Liver (tissue), 9 donors: Measurements from ENCODE around the gene NSD1. TPM values are rescaled to one million over a fixed set of nuclear protein-coding genes. Genes with fewer than 3 reads are reported as not detected.

Experiments
- DNase-seq: peaks from one replicate; pipeline ENCODE4 v3.0.0-alpha.2; 2017; ENCODE audit warnings: low spot score
- H3K27ac ChIP-seq, 2 donors: one replicate each; pipeline ENCODE4 v1.7.0; 2013; ENCODE audit warnings: inconsistent platforms in 2 of 2, low read length in 2 of 2, control low read depth in 1 of 2, low read depth in 1 of 2, mild to moderate bottlenecking in 1 of 2
- H3K27me3 ChIP-seq, 4 donors: one replicate each; pipeline versions ENCODE4 v1.6.1 to v1.7.0; 2013; ENCODE audit warnings: low read length in 3 of 4, inconsistent platforms in 1 of 4, mild to moderate bottlenecking in 1 of 4, moderate library complexity in 1 of 4; ENCODE audit not compliant: control insufficient read depth in 4 of 4, insufficient read depth in 4 of 4
- H3K36me3 ChIP-seq, 4 donors: one replicate each; pipeline versions ENCODE4 v1.6.1 to v1.7.0; 2013; ENCODE audit warnings: low read length in 3 of 4, mild to moderate bottlenecking in 3 of 4, low read depth in 1 of 4, moderate library complexity in 1 of 4; ENCODE audit not compliant: control insufficient read depth in 4 of 4, insufficient read depth in 3 of 4
- H3K4me1 ChIP-seq, 4 donors: one replicate each; pipeline versions ENCODE4 v1.6.1 to v1.7.0; 2013; ENCODE audit warnings: low read length in 3 of 4, mild to moderate bottlenecking in 3 of 4, moderate library complexity in 1 of 4; ENCODE audit not compliant: control insufficient read depth in 4 of 4, insufficient read depth in 4 of 4
- H3K4me3 ChIP-seq, 3 donors: one replicate each; pipeline versions ENCODE4 v1.6.1 to v1.7.0; 2013; ENCODE audit warnings: low read length in 3 of 3, control low read depth in 1 of 3, low read depth in 1 of 3, mild to moderate bottlenecking in 1 of 3
- H3K9ac ChIP-seq, 2 donors: one replicate each; pipeline ENCODE4 v1.7.0; 2013; ENCODE audit warnings: low read length in 2 of 2, mild to moderate bottlenecking in 2 of 2, moderate library complexity in 2 of 2, control low read depth in 1 of 2, low read depth in 1 of 2
- H3K9me3 ChIP-seq, 4 donors: one replicate each; pipeline versions ENCODE4 v1.6.1 to v1.7.0; 2013; ENCODE audit warnings: low read length in 3 of 4; ENCODE audit not compliant: control insufficient read depth in 4 of 4
- EGR1 ChIP-seq, 2 donors: IDR thresholded peaks; 2 replicates each; pipeline ENCODE4 v1.6.1; 2016 to 2018; ENCODE audit warnings: antibody characterized with exemption in 2 of 2, low read depth in 2 of 2
- FOXA2 ChIP-seq: IDR thresholded peaks from 2 replicates; pipeline ENCODE4 v1.6.1; 2016; ENCODE audit warnings: antibody characterized with exemption
- HNF4A ChIP-seq, 2 donors: conservative IDR thresholded peaks; 2 replicates each; pipeline ENCODE4 v1.6.1; 2016; ENCODE audit warnings: antibody characterized with exemption in 2 of 2, mild to moderate bottlenecking in 2 of 2
- HNF4G ChIP-seq: IDR thresholded peaks from 2 replicates; pipeline ENCODE4 v1.6.1; 2016; ENCODE audit warnings: antibody characterized with exemption
- JUND ChIP-seq, 2 donors: IDR thresholded peaks; 2 replicates each; pipeline ENCODE4 v1.6.1; 2016; ENCODE audit warnings: antibody characterized with exemption in 2 of 2
- NR2F2 ChIP-seq: IDR thresholded peaks from 2 replicates; pipeline ENCODE4 v1.6.1; 2016; ENCODE audit warnings: antibody characterized with exemption
- RAD21 ChIP-seq, 2 donors: IDR thresholded peaks; 2 replicates each; pipeline ENCODE4 v1.6.1; 2016; ENCODE audit warnings: antibody characterized with exemption in 2 of 2, mild to moderate bottlenecking in 2 of 2
- RXRA ChIP-seq, 2 donors: IDR thresholded peaks; 2 replicates each; pipeline ENCODE4 v1.6.1; 2017 to 2018; ENCODE audit warnings: antibody characterized with exemption in 2 of 2, mild to moderate bottlenecking in 1 of 2
- SP1 ChIP-seq: IDR thresholded peaks from 2 replicates; pipeline ENCODE4 v1.6.1; 2018; ENCODE audit warnings: antibody characterized with exemption, mild to moderate bottlenecking
- WGBS: extraction: QIAGEN DNeasy Blood & Tissue Kit; methylation state at CpG from one replicate; pipeline ENCODE4 v1.1.7; 2013; 5-methylcytosine and 5-hydroxymethylcytosine counted together
- polyA plus RNA-seq, 2 donors: library from polyadenylated mRNA; stranded (reverse) in 1 of 2; unstranded in 1 of 2; fragments of 200-250 nt in 1 of 2; fragments of >200 nt in 1 of 2; fragmentation: Nextera tagmentation in 1 of 2; extraction: Ambion mirVana in 1 of 2; gene quantifications; one replicate each; pipeline versions ENCODE4 v1.2.1 to v1.2.3, GENCODE V29; 2013 to 2015
- total RNA-seq, 2 donors: library from RNA; depleted of rRNA; stranded (reverse); fragments of >200 nt; gene quantifications; one replicate each; pipeline ENCODE4 v1.2.3, GENCODE V29; 2014
- TF ChIP-seq, protein P1 (sequence below): fragments of 150-350 bp; IDR thresholded peaks from 2 replicates; pipeline ENCODE4 v1.5.1; 2017; ENCODE audit warnings: improper control_type of control experiment, low read depth, low read length; ENCODE audit not compliant: missing input control
- TF ChIP-seq, protein P2 (sequence below): IDR thresholded peaks from 2 replicates; pipeline ENCODE4 v1.6.1; 2016; ENCODE audit warnings: antibody characterized with exemption, mild to moderate bottlenecking
- TF ChIP-seq, protein P3 (sequence below): IDR thresholded peaks from 2 replicates; pipeline ENCODE4 v1.6.1; 2016; ENCODE audit warnings: antibody characterized with exemption
- TF ChIP-seq, protein P4 (sequence below): IDR thresholded peaks from 2 replicates; pipeline ENCODE4 v1.6.1; 2016; ENCODE audit warnings: antibody characterized with exemption
- donor health status: healthy.
- donor health status: healthy.
- donor health status: healthy.
- donor health status: healthy.
- donor health status: healthy.

The NSD1 gene
- total and polyA plus RNA-seq, 4 donors, result 5.3 to 34.1 (median 19.3) TPM

DNA sequence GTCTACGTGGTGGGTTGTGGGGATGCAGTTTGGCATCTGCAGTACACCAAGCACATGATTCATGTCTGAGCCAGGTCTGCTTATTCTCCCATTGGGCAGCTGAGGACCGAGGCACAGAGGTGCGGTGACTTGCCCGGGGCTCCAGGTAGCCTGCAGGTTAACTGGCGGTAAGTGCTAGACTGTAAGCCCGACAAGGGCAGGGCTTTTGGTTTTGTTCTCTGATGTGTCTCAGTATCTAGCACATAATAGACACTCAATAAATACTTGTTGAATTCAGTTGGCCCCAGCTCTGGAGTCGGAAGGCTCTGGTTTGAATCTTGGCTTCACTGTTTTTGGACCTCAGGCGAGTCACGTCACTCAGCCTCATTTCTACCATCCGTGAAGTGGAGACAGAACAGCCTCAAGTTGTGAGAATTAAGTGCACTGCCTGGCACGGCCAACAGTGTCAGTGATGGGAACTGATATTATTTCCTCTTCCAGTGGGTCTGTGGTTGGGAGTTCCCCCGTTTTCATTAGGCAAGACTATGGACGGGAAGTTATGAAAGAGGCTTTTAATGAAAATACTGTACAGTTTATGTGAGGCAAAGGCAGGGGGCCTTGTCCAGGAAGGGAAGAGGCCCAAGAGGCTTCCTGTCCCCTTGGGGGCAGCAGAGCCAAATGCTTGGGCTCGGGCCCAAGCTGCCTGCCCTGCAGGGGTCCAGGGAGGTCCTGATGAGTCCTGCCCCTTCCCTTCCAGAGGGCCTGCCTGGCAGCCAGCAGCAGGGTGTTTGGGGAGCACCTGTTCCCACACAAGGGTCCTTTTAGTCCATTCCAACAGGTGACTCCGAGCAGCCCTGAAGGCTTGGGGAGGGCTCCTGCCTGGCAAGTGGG lies 173.3 kb downstream of the NSD1 start:
- no peaks in the 10 kb centered on the region for H3K9me3 ChIP-seq
- no peak overlapping the region for H3K4me3 ChIP-seq
- TF ChIP-seq SP1, result no peak
- no peak for TF ChIP-seq HNF4A (conservative IDR thresholded peaks at IDR 0.05)
- peak in 1 of 2 donors; percentile 13 for TF ChIP-seq EGR1 (IDR thresholded peaks at IDR 0.05; ENCODE audit: low read depth in 2 of 2)
- TF ChIP-seq, protein P1, sequence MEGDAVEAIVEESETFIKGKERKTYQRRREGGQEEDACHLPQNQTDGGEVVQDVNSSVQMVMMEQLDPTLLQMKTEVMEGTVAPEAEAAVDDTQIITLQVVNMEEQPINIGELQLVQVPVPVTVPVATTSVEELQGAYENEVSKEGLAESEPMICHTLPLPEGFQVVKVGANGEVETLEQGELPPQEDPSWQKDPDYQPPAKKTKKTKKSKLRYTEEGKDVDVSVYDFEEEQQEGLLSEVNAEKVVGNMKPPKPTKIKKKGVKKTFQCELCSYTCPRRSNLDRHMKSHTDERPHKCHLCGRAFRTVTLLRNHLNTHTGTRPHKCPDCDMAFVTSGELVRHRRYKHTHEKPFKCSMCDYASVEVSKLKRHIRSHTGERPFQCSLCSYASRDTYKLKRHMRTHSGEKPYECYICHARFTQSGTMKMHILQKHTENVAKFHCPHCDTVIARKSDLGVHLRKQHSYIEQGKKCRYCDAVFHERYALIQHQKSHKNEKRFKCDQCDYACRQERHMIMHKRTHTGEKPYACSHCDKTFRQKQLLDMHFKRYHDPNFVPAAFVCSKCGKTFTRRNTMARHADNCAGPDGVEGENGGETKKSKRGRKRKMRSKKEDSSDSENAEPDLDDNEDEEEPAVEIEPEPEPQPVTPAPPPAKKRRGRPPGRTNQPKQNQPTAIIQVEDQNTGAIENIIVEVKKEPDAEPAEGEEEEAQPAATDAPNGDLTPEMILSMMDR, result no peak
- TF ChIP-seq, protein P2, sequence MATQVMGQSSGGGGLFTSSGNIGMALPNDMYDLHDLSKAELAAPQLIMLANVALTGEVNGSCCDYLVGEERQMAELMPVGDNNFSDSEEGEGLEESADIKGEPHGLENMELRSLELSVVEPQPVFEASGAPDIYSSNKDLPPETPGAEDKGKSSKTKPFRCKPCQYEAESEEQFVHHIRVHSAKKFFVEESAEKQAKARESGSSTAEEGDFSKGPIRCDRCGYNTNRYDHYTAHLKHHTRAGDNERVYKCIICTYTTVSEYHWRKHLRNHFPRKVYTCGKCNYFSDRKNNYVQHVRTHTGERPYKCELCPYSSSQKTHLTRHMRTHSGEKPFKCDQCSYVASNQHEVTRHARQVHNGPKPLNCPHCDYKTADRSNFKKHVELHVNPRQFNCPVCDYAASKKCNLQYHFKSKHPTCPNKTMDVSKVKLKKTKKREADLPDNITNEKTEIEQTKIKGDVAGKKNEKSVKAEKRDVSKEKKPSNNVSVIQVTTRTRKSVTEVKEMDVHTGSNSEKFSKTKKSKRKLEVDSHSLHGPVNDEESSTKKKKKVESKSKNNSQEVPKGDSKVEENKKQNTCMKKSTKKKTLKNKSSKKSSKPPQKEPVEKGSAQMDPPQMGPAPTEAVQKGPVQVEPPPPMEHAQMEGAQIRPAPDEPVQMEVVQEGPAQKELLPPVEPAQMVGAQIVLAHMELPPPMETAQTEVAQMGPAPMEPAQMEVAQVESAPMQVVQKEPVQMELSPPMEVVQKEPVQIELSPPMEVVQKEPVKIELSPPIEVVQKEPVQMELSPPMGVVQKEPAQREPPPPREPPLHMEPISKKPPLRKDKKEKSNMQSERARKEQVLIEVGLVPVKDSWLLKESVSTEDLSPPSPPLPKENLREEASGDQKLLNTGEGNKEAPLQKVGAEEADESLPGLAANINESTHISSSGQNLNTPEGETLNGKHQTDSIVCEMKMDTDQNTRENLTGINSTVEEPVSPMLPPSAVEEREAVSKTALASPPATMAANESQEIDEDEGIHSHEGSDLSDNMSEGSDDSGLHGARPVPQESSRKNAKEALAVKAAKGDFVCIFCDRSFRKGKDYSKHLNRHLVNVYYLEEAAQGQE, result no peak
- TF ChIP-seq, protein P3, sequence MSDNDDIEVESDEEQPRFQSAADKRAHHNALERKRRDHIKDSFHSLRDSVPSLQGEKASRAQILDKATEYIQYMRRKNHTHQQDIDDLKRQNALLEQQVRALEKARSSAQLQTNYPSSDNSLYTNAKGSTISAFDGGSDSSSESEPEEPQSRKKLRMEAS, result peak; percentile 27
- no peak for TF ChIP-seq RXRA (IDR thresholded peaks at IDR 0.05)
- no peak for TF ChIP-seq RAD21 (IDR thresholded peaks at IDR 0.05)
- H3K9ac ChIP-seq, result peak overlapping the region in 1 of 2 donors; percentile 12
- no peaks in the 10 kb centered on the region for H3K27me3 ChIP-seq
- H3K36me3 ChIP-seq, result peaks cover 6 to 16% (median 11%) of the 10 kb centered on the region in 4 donors
- no peak for DNase-seq
- H3K27ac ChIP-seq, result peak overlapping the region; percentile 40 to 45
- 83% methylated on average over 15 of the region's 15 CpGs for WGBS
- H3K4me1 ChIP-seq, result peaks cover 13 to 38% (median 25%) of the 10 kb centered on the region in 4 donors

DNA sequence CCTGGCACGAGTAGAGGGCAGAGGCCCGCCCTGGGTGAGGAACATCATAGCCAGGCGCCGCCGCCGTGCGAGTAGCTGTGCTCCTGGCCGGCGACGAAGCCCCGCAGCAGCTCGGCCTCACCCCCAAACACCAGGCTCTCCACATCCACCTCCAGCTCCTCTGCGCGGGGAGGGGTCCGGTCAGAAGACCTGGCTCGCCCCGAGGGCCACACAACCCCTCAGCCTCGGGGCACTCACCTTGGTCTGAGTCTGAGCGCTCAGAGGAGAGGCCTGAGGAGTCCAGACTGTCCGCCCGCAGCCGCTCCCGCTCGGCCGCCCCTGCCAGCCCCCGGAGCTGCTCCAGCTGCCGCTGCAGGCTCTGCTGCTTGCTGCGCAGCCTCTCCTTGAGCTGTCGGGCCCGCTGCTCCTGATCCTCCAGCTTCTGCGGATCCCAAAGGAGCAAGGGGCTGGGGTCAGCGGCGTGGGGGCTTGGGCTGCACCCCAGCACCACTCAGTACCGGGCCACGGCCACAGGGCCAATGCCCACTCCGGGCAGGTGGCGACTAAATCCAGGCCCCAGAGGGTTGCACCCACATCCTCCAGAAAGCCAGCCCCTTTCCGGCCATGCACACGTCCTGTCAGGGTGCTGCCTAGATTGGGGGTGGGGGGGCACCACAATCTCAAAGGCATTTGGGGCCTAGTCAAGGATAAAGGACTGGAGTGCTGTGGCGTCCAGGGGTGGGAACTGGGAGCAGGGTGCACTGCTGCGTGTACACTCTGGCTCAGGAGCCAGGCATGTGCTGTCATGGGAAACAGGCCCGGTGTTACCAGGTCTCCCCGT lies 174.2 kb downstream of the NSD1 start:
- peaks cover 6 to 16% (median 11%) of the 10 kb centered on the region in 4 donors for H3K36me3 ChIP-seq
- 89% methylated on average over 43 of the region's 43 CpGs for WGBS

More for the DNA sequence above, 174.2 kb downstream of the NSD1 start:
- peak overlapping the region in 1 of 2 donors; percentile 12 for H3K9ac ChIP-seq
- peaks cover 10 to 37% (median 23%) of the 10 kb centered on the region in 4 donors for H3K4me1 ChIP-seq
- TF ChIP-seq HNF4A (conservative IDR thresholded peaks at IDR 0.05) (no peak), SP1 (no peak), HNF4G (no peak), NR2F2 (no peak), FOXA2 (no peak), JUND (IDR thresholded peaks at IDR 0.05) (no peak)
- TF ChIP-seq, protein P4, sequence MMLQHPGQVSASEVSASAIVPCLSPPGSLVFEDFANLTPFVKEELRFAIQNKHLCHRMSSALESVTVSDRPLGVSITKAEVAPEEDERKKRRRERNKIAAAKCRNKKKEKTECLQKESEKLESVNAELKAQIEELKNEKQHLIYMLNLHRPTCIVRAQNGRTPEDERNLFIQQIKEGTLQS, result no peak
- H3K27me3 ChIP-seq, result no peaks in the 10 kb centered on the region
- H3K9me3 ChIP-seq, result no peaks in the 10 kb centered on the region
- no peak overlapping the region for H3K4me3 ChIP-seq
- H3K27ac ChIP-seq, result peak overlapping the region; percentile 40 to 45
- DNase-seq, result no peak
